ENCODE results near the gene ERVMER34-1.

ERVMER34-1 gene

DNA sequence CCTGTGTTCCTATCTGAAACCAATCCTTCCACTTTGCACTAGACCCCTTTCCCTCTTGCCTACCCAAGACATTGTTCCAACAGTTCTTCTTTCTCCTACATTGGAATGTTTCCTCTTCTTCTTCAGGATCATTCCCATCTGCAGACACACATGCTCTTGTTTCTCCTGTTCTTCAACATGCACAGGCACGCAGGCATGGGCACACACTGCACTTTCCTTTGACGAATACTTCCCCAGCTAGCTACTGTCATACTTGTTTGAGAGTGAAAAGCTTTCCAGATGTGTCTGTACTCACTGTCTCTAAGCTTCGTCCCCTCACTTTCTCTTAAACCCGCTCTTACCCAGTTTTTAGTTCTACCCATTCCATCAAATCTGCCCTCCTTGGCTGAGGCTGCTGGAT is 31.8 kb upstream of the ERVMER34-1 start:
- TF ChIP-seq CTCF (IDR thresholded peaks at IDR 0.05; ENCODE audit: extremely low read depth, insufficient read depth, missing control alignments), result no peak
- DNase-seq (ENCODE audit: low spot score), result no peak
- in situ Hi-C loops (cut with MboI; ENCODE audit: low pct_unique_long_range_greater_than_20kb, low sequenced_read_pairs, unreplicated experiment), result no loop called here

DNA sequence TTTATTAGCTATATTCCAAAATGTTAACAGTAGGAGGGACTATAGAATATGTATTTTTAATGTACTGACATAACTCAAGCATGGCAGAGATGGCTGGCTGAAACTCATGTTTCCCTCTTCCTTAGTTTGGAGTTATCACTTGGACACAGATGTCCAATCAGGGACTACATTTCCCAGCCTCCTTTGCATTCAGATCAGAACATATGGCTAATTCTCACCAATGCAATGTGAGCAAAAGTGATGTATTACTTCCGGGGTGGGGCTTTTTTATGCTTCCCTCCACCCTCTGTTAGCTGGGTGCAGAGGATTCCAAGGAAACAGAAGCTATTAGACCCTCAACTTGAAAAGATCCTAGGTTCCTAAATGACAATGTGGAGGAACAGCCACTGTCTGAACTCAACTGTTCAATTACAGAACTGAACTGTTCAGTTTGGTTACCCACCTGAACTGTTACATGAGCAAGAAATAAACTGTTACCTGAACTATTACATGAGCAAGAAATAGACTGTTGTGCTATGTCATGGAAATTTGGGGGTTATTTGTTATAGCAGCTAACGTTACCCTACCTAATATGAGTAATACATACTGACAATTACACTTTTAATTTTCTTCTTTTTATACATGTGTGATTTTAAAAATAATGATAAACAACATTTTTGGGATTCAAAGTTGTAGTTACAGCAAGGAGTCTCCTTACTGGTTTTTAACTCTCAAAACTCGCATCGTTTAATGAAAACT is 29.6 kb upstream of the ERVMER34-1 start:
- in situ Hi-C loops (cut with MboI; ENCODE audit: low pct_unique_long_range_greater_than_20kb, low sequenced_read_pairs, unreplicated experiment), result no loop called here
- DNase-seq (ENCODE audit: low spot score), result no peak
- no peak for TF ChIP-seq CTCF (IDR thresholded peaks at IDR 0.05; ENCODE audit: extremely low read depth, insufficient read depth, missing control alignments)

DNA sequence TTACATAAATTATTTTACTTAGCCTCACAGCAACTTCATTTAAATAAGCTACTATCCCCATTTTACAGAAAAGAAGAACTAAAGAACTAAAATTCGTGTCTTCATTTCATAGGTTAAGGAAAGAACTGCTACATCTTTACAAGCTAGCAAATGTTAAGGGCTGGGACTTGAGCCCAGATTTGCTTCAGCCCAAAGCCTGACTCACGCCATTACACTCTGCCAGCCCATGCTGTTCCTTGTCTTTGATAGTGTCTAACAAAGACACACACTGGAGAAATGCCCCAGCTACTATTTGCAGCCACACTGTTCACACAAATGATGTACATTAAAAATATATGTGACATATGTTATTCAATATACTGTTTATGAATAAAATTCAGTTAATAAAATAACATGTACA is 29.0 kb upstream of the ERVMER34-1 start:
- no peak for TF ChIP-seq CTCF (IDR thresholded peaks at IDR 0.05; ENCODE audit: extremely low read depth, insufficient read depth, missing control alignments)
- no peak for DNase-seq (ENCODE audit: low spot score)
- in situ Hi-C loops (cut with MboI; ENCODE audit: low pct_unique_long_range_greater_than_20kb, low sequenced_read_pairs, unreplicated experiment), result no loop called here

- TF ChIP-seq CTCF (IDR thresholded peaks at IDR 0.05; ENCODE audit: extremely low read depth, insufficient read depth, missing control alignments), result no peak
- DNase-seq (ENCODE audit: low spot score), result no peak
- in situ Hi-C loops (cut with MboI; ENCODE audit: low pct_unique_long_range_greater_than_20kb, low sequenced_read_pairs, unreplicated experiment), result no loop called here
Measured at GRCh38 chr4:52760256-52760655, 9.0 kb upstream of the ERVMER34-1 start.

GRCh38 chr4:52755426-52755825 is 4.2 kb upstream of the ERVMER34-1 start:
- in situ Hi-C loops (cut with MboI; ENCODE audit: low pct_unique_long_range_greater_than_20kb, low sequenced_read_pairs, unreplicated experiment), result no loop called here
- no peak for DNase-seq (ENCODE audit: low spot score)
- TF ChIP-seq CTCF (IDR thresholded peaks at IDR 0.05; ENCODE audit: extremely low read depth, insufficient read depth, missing control alignments), result no peak

- in situ Hi-C loops (cut with MboI; ENCODE audit: low pct_unique_long_range_greater_than_20kb, low sequenced_read_pairs, unreplicated experiment), result no loop called here
- TF ChIP-seq CTCF (IDR thresholded peaks at IDR 0.05; ENCODE audit: extremely low read depth, insufficient read depth, missing control alignments), result no peak
- DNase-seq (ENCODE audit: low spot score), result no peak
Measured at GRCh38 chr4:52752936-52753335, 1.7 kb upstream of the ERVMER34-1 start.
